Measurements from ENCODE around the gene SLC38A3.
A peak's percentile ranks its signal among the peaks of the same experiment; 100 is the strongest.

SLC38A3 gene

GRCh38 chr3:50195501-50196252 lies 9.4 kb upstream of the SLC38A3 start:
- no peaks in the 10 kb centered on the region for H3K36me3 ChIP-seq
- no peak overlapping the region for H3K4me3 ChIP-seq (ENCODE audit: low read depth, low read length)
- no peaks in the 10 kb centered on the region for H3K9me3 ChIP-seq
- H3K27me3 ChIP-seq = peaks cover 20% of the 10 kb centered on the region
- no peaks in the 10 kb centered on the region for H3K4me1 ChIP-seq
- no peak for DNase-seq
- no peak for TF ChIP-seq CTCF (IDR thresholded peaks at IDR 0.05; ENCODE audit: low read depth, low read length)

GRCh38 chr3:50196253-50196801 lies 8.7 kb upstream of the SLC38A3 start:
- Histone ChIP-seq H3K27me3 (peaks cover 20% of the 10 kb centered on the region), H3K4me3 (ENCODE audit: low read depth, low read length) (no peak overlapping the region), H3K4me1 (no peaks in the 10 kb centered on the region), H3K36me3 (no peaks in the 10 kb centered on the region), H3K9me3 (no peaks in the 10 kb centered on the region)
- DNase-seq = no peak
- TF ChIP-seq CTCF (IDR thresholded peaks at IDR 0.05; ENCODE audit: low read depth, low read length) = no peak

- Histone ChIP-seq H3K4me1 (no peaks in the 10 kb centered on the region), H3K27me3 (peaks cover 8% of the 10 kb centered on the region), H3K36me3 (no peaks in the 10 kb centered on the region), H3K4me3 (ENCODE audit: low read depth, low read length) (no peak overlapping the region), H3K9me3 (no peaks in the 10 kb centered on the region)
- peak; percentile 31 for DNase-seq
- no peak; the same call in 1 of the 2 replicates for TF ChIP-seq CTCF (IDR thresholded peaks at IDR 0.05; ENCODE audit: low read depth, low read length)
Measured at GRCh38 chr3:50201573-50202315, 3.3 kb upstream of the SLC38A3 start.

- H3K27me3 ChIP-seq = peaks cover 8% of the 10 kb centered on the region
- no peaks in the 10 kb centered on the region for H3K36me3 ChIP-seq
- H3K4me1 ChIP-seq = no peaks in the 10 kb centered on the region
- H3K4me3 ChIP-seq (ENCODE audit: low read depth, low read length) = no peak overlapping the region
- DNase-seq = no peak
- no peak for TF ChIP-seq CTCF (IDR thresholded peaks at IDR 0.05; ENCODE audit: low read depth, low read length)
- no peaks in the 10 kb centered on the region for H3K9me3 ChIP-seq
Measured at GRCh38 chr3:50202353-50203112, 2.5 kb upstream of the SLC38A3 start.

GRCh38 chr3:50203113-50203808 lies 1.8 kb upstream of the SLC38A3 start:
- Histone ChIP-seq H3K4me1 (no peaks in the 10 kb centered on the region), H3K36me3 (no peaks in the 10 kb centered on the region), H3K27me3 (peaks cover 8% of the 10 kb centered on the region), H3K4me3 (ENCODE audit: low read depth, low read length) (no peak overlapping the region), H3K9me3 (no peaks in the 10 kb centered on the region)
- TF ChIP-seq CTCF (IDR thresholded peaks at IDR 0.05; ENCODE audit: low read depth, low read length) = no peak
- no peak for DNase-seq

Data from BE2C (cell line).